ENCODE measurements around the gene HAPSTR1.

GRCh38 chr16:9124444-9124843 lies 33.0 kb downstream of the HAPSTR1 start:
- TF ChIP-seq CTCF (IDR thresholded peaks at IDR 0.05; ENCODE audit: insufficient read depth, low read length) (no peak), REST (IDR thresholded peaks at IDR 0.05; ENCODE audit: insufficient replicate concordance, low read depth) (no peak), POLR2AphosphoS5 (IDR thresholded peaks at IDR 0.05; ENCODE audit: low read depth) (no peak), SPI1 (IDR thresholded peaks at IDR 0.05; ENCODE audit: borderline replicate concordance, low read depth) (no peak)

Data from HL-60 (cell line).